CD4-positive, alpha-beta T cell treated with Interleukin-6 for 4 hours (primary cell): ENCODE data around the gene QRICH2.
"Not testable (repeated sequence)": the region's sequence is repeated elsewhere in the genome, so short reads cannot be mapped to it uniquely, and the experiment has no call there.

Source experiments
- DNase-seq: peaks from one replicate; pipeline ENCODE4 v3.0.0-alpha.2; 2020; ENCODE audit warnings: mixed read lengths

The QRICH2 gene, protein sequence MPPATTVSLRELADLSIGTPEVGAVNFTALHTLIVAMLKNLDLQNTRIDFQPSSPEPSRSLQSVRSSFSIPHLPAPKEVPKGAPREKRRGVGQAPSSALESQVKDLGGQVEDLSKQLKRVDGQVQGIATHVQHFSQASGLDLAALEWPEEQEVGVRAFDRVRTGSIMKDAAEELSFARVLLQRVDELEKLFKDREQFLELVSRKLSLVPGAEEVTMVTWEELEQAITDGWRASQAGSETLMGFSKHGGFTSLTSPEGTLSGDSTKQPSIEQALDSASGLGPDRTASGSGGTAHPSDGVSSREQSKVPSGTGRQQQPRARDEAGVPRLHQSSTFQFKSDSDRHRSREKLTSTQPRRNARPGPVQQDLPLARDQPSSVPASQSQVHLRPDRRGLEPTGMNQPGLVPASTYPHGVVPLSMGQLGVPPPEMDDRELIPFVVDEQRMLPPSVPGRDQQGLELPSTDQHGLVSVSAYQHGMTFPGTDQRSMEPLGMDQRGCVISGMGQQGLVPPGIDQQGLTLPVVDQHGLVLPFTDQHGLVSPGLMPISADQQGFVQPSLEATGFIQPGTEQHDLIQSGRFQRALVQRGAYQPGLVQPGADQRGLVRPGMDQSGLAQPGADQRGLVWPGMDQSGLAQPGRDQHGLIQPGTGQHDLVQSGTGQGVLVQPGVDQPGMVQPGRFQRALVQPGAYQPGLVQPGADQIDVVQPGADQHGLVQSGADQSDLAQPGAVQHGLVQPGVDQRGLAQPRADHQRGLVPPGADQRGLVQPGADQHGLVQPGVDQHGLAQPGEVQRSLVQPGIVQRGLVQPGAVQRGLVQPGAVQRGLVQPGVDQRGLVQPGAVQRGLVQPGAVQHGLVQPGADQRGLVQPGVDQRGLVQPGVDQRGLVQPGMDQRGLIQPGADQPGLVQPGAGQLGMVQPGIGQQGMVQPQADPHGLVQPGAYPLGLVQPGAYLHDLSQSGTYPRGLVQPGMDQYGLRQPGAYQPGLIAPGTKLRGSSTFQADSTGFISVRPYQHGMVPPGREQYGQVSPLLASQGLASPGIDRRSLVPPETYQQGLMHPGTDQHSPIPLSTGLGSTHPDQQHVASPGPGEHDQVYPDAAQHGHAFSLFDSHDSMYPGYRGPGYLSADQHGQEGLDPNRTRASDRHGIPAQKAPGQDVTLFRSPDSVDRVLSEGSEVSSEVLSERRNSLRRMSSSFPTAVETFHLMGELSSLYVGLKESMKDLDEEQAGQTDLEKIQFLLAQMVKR (N-terminal part only)

DNA sequence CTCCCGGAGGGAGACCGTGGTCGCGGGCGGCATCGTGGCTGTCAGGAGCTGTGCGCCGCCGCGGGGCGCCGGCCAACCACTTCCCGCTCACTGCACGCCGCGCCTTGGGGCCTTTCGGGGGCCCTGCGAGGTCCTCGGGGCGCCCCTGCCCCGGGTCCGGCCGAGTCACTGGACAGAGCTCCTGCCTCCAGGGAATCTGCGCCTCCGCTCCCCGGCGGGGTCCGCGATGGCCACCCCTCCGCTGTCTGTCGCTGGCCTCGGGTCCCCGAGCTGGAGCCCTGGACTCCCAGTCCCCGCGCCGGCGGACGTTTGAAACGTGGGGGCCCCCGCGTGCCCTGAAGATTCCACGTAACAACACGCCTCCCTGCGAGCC, at the start of gene QRICH2:
Gene QRICH2, minus strand, starts transcription at position 311 of the 373 bp plus-strand sequence. Its CDS starts 278 bp downstream, at position 33.
- DNase-seq = no peak

DNA sequence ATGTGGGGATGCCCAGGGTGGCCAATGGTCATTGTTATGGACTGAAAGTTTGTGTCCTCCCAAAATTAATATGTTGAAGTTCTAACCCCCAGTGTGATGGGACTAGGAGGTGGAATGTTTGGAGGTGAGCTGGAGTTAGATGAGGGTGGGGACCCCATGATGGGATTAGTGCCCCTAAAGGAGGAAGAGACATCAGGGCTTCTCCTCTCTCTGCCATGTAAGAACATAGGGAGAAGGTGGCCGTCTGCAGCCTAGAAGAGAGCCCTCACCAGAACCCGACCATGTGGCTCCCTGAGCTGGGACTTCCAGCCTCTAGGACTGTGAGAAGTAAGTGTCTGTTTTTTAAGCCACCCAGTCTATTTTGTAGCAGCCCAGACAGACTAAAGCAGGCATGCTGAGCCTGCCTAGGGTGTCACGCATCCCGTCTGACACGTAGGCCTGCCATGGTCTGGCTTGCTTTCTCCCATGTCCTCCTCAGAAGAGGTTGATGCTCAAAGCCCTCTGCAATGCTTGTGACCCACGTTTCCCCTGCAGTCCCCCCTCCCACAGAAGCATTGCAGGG, 49.6 kb upstream of the QRICH2 start:
- DNase-seq = no peak

DNA sequence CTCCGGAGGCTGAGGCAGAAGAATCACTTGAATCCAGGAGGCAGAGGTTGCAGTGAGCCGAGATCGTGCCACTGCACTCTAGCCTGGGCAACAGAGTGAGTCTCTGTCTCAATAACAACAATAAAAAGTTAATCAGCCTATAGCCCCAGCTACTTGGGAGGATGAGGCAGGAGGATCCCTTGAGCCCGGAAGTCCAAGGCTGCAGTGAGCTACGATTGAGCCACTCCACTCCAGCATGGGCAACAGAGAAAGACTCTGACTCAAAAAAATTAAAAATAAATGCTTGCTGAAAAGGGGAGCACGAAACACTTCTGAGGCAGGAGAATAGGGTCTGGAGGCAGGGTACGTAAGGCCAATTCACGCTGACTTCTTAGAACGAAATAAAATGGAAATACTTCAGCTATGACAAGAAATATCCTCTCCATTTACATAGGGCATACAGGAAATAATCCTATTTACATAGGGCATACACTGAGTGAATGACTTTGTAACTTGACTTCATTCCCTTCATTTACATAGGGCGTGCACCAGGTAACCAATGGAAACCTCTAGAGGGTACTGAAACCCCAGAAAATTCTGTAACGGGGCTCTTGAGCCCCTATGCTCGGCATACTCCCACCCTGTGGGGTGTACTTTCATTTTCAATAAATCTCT, 48.9 kb upstream of the QRICH2 start:
- no peak for DNase-seq

DNA sequence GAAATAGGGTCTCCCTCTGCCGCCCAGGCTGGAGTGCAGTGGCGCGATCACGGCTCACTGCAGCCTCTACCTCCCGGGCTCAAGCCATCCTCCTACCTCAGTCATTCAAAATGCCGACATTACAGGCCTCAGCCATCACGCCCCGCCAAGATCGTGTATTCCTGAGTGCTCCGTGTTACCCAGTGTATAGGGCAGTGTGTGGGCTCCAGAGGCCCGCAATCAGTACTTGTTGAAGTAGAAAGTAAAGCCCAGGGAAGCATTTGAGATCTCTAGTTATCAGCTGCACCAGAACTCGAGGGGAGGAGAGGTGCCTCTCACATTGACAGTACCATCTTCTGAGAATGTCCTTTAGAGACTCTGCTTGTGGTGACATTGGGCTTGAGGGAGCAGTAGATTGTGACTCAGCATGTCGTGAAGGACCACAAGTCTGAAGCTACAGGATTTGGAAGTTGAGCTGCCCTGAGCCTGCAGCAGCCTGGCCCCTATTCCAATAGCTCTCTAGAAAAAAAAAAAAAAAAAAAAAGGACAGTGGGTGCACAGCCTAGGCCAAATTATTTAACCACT, 46.8 kb upstream of the QRICH2 start:
- no peak for DNase-seq

DNA sequence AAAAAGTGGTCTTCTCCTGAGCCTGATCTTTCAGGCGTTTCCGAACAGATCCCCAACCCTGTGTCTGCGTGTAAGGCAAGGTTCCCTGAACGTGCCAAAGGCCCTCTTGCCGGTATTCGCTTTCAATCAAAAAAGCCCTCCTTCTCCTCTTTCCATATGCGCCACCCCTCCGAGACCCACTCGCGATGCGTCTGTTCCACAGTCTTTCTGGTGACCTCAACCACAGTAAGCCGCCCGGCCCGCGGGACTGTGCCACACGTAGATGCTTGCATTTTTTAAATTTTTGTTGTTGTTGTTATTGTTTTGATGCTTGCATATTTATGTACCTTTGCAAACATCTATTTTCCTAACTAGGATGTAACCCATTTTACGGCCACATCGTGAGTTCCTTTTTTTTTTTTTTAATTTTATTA, 46.2 kb upstream of the QRICH2 start:
- DNase-seq = no peak

DNA sequence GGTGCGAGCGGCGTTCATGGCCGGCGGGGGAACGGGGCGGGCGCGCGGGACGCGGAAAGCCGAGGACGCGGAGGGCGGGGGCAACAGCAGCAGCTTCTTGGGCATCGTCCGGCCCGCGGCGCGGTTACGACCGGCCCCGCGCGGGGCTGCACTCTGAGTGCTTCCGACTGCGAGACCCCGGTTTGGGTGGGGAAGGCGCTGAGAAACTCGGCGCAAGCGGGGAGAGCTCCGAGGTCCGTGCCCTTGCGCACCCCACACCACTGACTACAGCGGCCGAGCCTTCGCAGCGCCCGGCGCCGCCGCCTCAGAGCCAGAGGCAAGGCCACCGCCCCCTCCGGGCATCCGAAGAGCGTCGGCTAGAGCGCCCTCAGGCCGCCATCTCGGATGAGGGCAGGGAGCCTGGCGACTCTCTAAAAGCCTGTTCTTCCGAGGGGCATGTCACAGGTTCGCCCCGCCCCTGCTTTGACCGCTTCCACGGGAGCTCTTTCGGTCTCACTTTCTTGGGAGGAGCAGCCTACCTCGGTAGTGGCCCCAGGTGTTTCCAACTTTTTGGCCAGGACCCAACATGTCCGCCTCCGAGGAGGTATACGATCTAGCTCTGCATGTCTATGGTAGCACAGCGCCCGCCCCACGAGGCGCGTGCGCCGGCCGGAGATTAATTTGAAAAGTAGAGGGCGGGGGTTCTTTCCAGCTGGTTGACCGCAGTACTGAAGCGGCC, 45.7 kb upstream of the QRICH2 start, which contains the start of gene PRPSAP1:
Gene PRPSAP1, minus strand, starts transcription at position 318 of the 718 bp plus-strand sequence. Its CDS starts 213 bp downstream, at position 105.
- peak; percentile 85 for DNase-seq

DNA sequence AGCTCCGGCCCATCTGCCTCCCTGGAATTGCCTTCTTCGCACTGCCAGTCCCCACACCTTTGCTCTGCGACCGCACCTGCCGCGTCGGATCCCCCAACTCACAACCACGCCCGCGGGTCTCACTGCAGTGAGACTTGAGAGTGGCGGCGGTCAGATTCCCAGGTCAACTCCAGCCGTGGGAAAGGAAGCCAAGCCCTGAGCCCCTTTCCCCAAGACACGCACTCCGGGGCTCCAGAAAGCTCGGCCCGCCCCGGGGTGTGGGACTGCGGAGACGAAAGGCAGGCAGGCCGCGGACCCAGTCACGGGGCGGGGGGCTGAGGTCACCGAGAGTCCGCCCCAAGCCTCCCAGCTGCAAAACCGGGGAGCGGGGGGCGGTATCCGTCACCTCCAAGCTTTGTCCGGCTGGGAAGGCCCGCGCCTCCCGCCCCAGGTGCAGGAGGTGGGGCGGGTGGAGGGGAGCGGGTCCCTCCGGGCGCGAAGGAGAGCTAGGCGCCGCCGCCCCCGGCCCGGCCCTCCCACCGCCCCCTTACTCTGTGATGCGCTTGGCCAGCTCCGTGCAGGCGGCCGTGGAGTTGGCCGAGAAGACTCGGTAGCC, 45.0 kb upstream of the QRICH2 start:
- DNase-seq = peak; percentile 12

DNA sequence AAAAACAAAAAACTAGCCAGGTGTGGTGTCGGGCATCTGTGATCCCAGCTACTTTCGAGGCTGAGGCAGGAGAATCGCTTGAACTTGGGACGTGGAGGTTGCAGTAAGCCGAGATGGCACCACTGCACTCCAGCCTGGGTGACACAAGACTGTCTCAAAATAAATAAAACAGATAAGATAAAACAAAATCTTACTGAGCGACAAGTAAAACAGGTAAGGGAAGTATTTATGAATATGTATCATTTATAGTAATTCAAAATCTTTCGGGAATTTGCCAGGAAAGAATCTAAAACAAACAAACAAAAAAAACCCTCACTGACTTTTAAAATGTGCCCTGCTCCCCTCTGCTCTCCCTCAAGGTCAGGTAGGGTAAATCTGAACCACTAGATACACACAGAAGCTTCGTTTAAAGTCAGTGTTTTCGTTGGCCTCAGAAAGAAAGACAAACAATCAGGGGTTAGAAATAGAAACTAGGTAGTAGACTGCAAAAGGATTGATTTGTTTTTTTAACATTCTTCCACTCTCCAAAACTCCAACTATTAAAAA, 43.5 kb upstream of the QRICH2 start:
- no peak for DNase-seq

DNA sequence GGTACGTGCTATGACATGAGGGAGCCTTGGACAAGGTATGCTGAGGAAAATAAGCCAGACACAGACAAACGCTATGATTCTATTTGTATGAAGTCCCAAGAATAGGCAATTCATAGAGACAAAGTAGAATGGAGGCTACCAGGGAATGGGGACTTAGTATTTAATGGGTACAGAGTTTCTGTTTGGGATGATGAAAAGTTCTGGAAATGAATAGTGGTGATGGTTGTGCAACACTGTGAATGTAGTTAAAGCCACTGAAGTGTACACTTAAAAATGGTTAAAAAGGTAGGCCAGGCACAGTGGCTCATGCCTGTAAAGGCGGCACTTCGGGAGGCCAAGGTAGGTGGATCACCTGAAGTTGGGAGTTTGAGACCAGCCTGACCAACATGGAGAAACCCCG, 42.4 kb upstream of the QRICH2 start:
- no peak for DNase-seq

DNA sequence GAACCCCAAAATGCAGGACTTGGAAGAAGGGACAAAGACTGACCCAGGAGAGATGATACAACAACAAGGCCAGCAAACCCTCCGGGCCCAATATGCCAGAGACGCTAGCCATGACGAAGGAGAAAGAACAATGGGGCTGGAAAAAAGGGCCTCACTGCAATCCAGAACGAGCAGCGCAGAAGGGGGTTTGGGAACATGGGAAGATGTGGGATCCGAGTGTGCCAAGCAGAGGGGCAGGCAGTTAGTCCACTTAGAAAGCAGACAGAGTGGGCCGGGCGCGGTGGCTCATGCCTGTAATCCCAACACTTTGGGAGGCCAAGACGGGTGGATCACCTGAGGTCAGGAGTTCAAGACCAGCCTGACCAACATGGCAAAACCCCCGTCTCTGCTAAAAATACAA, 38.9 kb upstream of the QRICH2 start:
- DNase-seq = not testable (repeated sequence)

DNA sequence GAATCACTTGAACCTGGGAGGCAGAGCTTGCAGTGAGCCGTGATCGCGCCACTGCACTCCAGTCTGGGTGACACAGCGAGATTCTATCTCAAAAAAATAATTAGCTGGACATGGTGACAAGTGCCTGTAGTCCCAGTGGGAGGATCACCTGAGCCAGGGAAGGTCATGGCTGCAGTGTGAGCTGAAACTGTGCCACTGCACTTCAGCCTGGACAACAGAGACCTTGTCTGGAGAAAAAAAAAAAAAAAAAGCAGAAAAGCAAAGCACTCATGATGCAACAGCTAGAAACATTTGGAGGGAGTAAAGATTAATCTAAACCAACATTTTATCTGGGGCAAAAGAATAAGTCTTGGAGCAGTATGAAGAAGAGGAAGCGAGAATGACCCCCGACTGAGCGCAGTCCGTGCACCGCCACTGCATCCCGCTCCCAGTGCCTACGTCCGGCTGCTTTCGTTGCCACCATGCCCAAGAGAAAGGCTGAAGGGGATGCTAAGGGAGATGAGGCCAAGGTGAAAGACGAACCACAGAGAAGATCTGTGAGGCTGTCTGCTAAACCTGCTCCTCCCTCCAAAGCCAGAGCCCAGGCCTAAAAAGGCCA, 37.4 kb upstream of the QRICH2 start:
- no peak for DNase-seq

DNA sequence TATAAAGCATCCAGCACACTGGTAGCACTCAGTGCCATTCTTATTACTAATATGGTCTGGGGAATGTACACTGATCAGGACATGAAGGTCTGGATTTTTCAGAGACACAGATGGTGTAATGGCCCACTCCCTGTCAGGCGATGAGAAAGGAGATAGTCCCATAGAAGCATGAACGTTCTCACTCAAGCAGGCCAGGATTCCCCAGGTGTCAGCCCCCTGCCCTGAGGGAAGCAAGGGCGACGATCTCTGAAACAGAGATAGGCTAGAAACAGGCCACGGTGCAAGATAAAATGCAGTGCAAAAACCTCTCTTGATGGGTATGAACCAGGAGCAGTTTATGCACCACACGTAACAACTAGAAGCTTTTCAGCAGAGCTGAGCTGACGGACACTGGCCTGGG, 35.0 kb upstream of the QRICH2 start:
- no peak for DNase-seq

DNA sequence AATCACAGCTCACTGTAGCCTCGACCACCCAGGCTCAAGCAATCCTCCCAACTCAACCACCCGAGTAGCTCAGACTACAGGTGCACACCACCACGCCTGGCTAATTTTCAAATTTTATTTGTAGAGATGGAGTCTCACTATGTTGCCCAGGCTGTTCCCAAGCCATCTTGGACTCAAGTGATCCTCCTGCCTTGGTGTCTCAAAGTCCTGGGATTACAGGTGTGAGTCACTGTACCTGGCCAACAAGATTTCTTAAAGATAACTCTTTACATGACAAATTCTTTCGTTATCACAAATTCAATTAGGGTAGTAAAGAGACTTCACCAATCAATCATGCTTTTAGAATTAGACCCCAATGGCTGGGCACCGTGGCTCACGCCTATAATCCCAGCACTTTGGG, 33.2 kb upstream of the QRICH2 start:
- DNase-seq = no peak

DNA sequence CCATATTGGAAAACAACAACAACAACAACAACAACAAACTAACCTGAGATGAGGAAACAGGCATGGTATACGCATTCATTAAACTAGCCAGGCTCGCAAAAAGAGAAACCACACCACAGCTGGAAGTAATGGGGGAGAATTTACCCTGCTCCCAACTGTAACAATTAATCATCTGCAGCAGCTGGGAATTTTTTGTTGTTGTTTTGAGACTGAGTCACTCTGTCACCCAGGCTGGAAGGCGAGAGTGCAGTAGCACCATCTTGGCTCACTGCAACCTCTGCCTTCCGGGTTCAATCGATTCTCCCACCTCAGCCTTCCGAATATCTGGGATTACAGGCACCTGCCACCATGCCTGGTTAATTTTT, 29.3 kb upstream of the QRICH2 start:
- no peak for DNase-seq

DNA sequence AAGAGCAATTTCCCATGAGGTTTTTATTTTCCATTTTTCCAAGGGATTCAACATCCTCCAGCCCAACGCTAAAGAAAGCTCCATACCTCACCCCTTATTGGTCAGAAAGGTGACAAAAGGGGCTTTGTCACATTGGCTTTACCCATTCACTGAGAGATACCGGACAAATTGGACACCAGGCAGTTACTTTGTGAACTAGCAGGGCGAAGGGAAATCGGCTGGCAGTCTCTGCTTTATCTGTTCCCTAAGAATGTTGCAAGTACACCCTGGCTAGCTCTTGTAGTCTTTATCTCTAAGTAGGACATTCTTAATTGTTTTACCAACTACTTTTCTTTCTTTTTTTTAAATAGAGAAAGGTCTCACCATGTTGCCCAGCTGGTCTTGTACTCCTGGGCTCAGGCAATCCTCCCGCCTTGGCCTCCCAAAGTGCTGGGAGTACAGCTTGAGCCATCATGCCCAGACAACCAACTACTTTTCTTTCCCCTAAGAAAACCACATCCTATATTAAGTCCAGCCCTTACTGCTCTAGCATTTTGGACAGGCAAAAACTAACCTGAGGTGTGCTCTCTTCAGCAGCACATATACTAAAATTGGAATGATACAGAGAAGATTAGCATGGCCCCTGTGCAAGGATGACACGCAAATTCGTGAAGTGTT, 28.8 kb upstream of the QRICH2 start:
- DNase-seq = no peak

DNA sequence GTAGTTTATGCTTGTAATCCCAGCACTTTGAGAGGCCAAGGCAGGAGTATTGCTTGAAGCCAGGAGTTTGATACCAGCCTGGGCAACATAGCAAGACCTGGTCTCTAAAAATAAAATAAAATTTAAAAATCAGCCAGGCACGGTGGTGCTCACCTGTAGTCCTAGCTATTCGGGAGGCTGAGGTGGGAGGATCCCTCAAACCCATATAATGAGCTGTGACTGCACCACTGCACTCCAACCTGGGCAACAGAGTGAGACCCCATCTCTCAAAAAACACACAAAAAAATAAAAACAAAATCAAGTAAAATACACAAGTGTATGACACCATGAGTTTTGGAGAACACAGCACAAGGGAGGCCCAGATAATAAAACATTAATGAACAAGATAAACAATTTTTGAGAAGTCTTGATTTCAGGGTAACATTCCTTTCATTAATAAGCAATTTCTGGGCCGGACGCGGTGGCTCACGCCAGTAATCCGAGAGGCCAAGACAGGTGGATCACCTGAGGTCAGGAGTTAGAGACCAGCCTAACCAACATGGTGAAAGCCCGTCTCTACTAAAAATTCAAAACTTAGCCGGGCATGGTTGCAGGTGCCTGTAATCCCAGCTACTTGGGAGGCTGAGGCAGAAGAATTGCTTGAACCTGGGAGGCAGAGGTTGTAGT, 27.8 kb upstream of the QRICH2 start:
- DNase-seq = no peak

DNA sequence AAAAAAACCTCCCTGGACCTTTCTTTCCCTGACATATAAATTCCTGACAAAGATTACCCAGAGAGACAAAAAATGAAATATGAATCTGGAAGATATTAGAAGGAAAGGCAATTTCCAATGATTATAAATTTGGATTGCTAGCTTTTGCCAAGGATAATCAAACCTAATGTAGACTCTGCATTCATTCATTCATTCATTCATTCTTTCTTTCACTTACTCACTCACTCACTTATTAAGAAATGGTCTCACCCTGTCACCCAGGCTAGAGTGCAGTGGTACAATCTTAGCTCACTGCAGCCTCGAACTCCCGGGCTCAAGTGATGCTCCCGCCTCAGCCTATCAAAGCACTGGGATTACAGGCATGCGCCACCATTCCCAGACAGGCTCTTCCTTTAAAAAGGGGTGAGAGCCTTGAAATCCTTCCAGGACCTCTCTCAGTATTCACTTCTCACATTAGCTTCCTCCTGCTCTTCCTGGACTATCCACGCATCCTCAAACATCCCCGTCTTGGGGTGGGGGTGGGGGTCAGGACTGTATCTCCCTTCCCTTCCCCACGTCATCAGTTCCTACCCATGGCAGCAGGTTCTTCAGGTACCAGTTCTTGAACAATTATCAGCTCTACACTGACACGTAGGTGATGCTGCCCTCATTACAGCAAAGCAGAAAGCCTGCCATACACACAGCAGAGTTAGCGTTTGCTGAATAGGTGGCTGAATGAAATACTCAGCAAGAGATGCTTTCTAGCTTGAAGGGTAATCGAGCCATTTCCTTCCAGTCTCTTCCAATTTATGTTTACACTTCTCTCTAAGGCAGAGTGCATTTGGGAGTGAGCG, 25.8 kb upstream of the QRICH2 start:
- DNase-seq = no peak

DNA sequence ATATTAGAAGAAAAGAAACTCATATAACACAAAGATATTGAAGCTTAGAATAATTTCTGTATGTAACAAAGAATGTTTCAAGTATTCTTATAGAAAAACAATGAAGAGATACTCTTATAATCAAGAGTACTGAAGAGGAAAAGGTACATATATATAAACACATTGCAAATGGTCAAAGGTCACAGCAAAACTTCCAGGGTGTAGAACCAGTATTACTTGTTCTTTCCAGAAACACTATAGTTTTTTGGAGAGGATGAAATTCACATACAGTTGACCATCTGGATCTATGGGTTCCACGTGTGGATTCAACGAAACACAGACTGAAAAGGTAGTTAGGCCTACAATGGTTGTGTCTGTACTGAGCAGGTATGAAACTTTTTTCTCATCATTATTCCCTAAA, 23.0 kb upstream of the QRICH2 start:
- no peak for DNase-seq
